ENCODE results near the gene TTC21B.
"Not testable (repeated sequence)": the region's sequence is repeated elsewhere in the genome, so short reads cannot be mapped to it uniquely, and the experiment has no call there.

Gene TTC21B

DNA sequence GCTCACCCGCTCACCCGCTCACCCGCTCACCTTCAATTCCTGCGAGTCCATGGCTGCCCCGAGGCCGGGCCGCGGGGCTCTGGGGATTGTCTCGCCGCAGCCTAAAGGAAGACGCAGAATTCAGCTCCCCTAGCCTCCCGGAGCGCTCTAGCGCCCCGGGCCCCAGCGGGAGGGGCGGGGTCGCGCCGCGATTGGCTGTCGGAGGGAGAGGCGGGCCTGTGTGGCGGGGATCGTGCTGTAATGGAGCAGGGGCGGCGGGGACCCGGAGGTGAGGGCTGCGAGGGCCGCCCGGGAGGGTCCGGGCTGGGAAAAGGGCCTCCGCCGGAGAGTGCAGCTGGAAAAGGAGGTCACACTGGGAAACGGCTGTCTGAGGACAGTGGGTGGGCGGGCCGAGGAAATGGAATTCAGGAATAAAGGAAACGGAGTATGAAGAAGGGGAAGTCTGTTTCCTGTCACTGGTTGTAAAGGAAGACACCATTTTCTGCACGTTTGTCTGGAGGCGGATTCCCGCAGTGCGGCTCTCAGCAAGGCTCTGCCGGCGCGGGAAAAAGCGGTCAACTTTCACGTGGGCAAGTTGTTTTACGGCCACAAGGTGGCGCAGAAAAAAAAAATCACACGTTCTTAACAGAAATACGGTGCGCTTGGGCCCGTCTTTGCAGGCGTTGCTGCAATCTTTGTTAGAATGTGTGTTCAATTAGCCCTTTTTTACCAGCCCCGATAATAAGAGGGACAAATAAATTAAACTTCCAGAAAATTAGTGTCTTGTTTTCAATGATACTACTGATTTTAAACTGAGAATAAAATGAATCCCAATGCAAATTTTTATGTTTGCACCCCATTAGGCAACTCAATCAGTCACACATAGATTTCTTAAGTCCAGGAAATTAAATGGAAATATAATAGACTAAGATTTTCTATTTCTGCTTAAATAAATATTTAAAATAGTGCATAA is at the start of gene TTC21B:
Gene TTC21B (minus strand): TSS at position 122 of the 952 bp plus-strand sequence. CDS start 71 bp downstream, at position 51.
- H3K27ac ChIP-seq = peak within 1 kb of the TSS; percentile 39
- DNase-seq (ENCODE audit: low read depth, low spot score) = peak; percentile 71

DNA sequence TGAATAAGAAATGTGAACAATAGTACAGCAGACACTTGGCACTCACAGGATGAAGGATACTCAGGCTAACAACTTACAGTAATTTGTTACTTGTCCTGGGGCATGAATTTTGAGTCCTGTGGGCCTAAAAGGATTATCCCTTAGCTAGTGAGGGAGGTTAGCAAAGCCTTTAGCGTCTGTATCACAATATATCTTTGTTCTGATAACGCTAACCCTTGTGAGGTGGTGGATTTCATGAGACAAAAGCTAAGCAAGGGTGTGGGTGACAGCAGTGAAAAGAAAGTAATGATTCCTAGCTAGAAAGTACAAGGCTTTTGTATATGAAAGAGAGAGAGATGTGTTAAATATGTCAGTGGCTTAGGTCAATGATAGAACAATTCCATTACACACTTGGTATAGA is 46.8 kb upstream of the TTC21B start:
- no peak overlapping the region for H3K27ac ChIP-seq

DNA sequence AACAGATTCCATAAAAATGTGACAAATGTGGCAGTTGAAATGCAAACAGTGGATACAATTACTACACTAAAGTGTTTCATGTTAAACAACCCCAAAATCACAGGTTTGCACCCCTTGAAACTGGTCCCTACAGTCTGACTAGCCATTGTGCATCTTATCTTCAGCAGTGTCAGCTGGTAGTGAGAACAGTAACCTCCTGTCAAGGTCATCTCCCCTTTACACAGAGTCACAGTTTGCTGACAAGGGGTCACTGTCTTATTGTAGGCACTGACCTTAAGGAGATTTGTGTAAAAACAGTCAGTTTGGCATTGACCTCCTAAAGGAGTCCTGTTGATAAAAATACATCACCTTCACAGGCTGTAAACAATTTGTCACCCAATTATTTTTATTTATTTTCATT is 37.3 kb upstream of the TTC21B start:
- no peak overlapping the region for H3K27ac ChIP-seq
- no peak for DNase-seq (ENCODE audit: low read depth, low spot score)

More for the DNA sequence above, 46.8 kb upstream of the TTC21B start:
- no peak for DNase-seq (ENCODE audit: low read depth, low spot score)

GRCh38 chr2:165989851-165990250 is 36.3 kb upstream of the TTC21B start:
- DNase-seq (ENCODE audit: low read depth, low spot score) = no peak

GRCh38 chr2:165985120-165985519 is 31.5 kb upstream of the TTC21B start:
- H3K27ac ChIP-seq = no peak overlapping the region
- DNase-seq (ENCODE audit: low read depth, low spot score) = no peak

More at GRCh38 chr2:165989851-165990250, 36.3 kb upstream of the TTC21B start:
- no peak overlapping the region for H3K27ac ChIP-seq

- not testable (repeated sequence) for H3K27ac ChIP-seq; DNase-seq (ENCODE audit: low read depth, low spot score)
Measured at GRCh38 chr2:165972161-165972560, 18.6 kb upstream of the TTC21B start.

GRCh38 chr2:165970663-165971062 is 17.1 kb upstream of the TTC21B start:
- no peak for DNase-seq (ENCODE audit: low read depth, low spot score)
- no peak overlapping the region for H3K27ac ChIP-seq

GRCh38 chr2:165969227-165969626 is 15.7 kb upstream of the TTC21B start:
- DNase-seq (ENCODE audit: low read depth, low spot score) = no peak
- H3K27ac ChIP-seq = no peak overlapping the region

DNA sequence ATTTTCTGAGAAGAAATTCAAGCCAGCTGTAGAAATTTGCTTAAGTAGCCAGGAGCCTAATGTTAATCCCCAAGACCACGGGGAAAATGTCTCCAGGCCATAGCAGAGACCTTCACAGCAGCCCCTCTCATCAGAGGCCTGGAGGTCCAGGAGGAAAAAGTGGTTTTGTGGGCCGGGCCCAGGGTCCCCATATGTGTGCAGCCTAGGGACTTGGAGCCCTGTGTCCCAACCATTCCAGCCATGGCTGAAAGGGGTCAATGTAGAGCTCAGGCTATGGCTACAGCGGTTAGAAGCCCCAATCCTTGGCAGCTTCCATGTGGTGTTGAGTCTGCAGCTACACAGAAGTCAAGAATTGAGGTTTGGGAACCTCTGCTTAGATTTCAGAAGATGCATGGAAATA is 14.2 kb upstream of the TTC21B start:
- no peak overlapping the region for H3K27ac ChIP-seq
- no peak for DNase-seq (ENCODE audit: low read depth, low spot score)

DNA sequence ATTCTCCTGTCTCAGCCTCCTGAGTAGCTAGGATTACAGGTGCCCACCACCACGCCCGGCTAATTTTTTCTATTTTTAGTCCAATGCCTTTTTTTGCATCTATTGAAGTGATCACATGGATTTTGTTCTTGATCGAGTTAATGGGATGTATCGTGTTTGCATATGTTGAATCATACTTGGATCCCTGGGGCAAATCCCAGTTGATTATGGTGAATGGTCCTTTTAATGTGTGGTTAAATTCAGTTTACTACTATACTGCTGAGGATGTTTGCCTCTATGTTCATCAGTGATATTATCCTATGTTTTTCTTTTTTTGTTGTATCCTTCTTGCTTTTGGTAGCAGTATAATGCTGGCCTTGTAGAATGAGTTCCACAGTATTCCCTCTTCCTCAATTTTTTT is 8.2 kb upstream of the TTC21B start:
- no peak for DNase-seq (ENCODE audit: low read depth, low spot score)
- no peak overlapping the region for H3K27ac ChIP-seq

GRCh38 chr2:165959371-165959770 is 5.8 kb upstream of the TTC21B start:
- no peak overlapping the region for H3K27ac ChIP-seq

GRCh38 chr2:165958313-165958960 is 4.9 kb upstream of the TTC21B start:
- H3K27ac ChIP-seq = no peak overlapping the region
- no peak for DNase-seq (ENCODE audit: low read depth, low spot score)

More at GRCh38 chr2:165959371-165959770, 5.8 kb upstream of the TTC21B start:
- no peak for DNase-seq (ENCODE audit: low read depth, low spot score)

GRCh38 chr2:165957030-165957675 is 3.6 kb upstream of the TTC21B start:
- no peak overlapping the region for H3K27ac ChIP-seq
- DNase-seq (ENCODE audit: low read depth, low spot score) = no peak

DNA sequence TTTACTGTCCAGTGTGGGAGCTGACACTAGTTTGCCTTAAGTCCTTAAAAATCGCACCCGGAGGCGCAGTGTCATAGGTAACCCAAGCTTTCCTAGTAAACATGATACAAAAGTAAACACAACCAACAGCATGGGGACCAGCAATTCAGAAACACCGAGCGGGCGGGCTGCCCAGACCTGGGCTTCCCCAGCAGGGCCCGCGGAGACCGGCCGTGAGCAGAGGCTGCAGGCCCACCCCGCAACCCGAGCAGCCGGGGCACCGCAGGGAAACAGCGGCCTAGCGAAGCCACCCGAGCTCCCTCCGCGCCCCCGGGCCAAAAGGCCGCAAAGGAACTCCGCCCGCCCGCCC is 296 bp downstream of the TTC21B start:
- H3K27ac ChIP-seq = peak overlapping the region; percentile 39

GRCh38 chr2:165952741-165953211 is 800 bp downstream of the TTC21B start:
- no peak overlapping the region for H3K27ac ChIP-seq
- no peak for DNase-seq (ENCODE audit: low read depth, low spot score)

More for the DNA sequence above, 296 bp downstream of the TTC21B start:
- no peak for DNase-seq (ENCODE audit: low read depth, low spot score)

GRCh38 chr2:165952085-165952484 is 1.5 kb downstream of the TTC21B start:
- no peak for DNase-seq (ENCODE audit: low read depth, low spot score)
- H3K27ac ChIP-seq = no peak overlapping the region

GRCh38 chr2:165950438-165950837 is 3.1 kb downstream of the TTC21B start:
- DNase-seq (ENCODE audit: low read depth, low spot score) = no peak
- H3K27ac ChIP-seq = no peak overlapping the region

DNA sequence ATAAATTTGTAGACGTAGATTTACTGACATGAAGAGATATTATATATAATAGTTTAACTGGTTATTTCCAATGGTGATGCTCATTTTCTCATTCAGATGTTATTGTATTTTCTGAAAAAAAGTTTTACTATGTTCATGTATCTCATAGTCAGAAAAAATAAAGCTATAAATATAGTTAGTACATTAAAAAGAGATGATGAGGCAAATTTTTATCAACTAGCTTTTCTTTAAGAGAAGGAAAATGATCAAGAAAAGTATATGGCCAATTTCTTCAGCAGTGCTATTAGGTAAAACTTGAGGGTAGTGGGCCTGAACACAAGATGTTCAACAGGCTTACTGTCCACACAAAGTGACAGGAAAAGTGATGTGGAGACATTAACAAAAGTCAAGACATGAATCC is 11.7 kb downstream of the TTC21B start:
- DNase-seq (ENCODE audit: low read depth, low spot score) = no peak
- no peak overlapping the region for H3K27ac ChIP-seq

GRCh38 chr2:165938237-165938636 is 15.3 kb downstream of the TTC21B start:
- H3K27ac ChIP-seq = no peak overlapping the region
- DNase-seq (ENCODE audit: low read depth, low spot score) = no peak

DNA sequence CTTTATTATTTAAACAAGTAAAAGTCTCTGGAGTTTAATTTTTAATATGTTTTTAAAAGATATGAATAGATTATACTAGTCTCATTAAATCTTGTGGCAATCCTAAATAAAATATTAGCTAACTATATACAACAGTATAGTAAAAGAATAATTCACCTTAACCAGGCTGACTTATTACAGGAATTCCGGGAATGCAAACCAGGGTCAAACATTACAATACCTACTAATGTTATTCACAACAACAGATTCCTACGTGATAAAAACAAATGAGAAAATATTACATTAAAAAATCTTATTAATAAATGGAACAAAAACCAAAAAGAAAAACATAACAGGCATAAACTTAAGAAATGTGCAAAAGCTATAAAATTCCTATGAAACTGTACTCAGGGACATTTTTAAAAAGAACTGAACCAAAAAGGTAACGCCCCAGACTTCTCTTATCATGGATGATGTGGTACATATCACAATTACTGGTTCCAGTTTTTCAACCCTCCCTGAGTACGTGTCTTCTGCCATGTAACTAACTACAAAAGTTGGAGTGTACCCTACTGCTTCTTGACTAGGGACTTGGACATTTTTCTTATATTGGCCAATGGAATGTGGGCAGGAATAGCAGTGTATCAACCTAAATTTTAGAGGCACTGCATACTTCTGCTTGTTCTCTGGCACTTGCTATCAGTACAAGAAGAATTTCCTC is 20.2 kb downstream of the TTC21B start:
- H3K27ac ChIP-seq = no peak overlapping the region
- no peak for DNase-seq (ENCODE audit: low read depth, low spot score)
